AG09309 (cell line): ENCODE results near the gene HOXD4.

Source experiments
- DNase-seq: peaks from one replicate; pipeline ENCODE4 v3.0.0-alpha.2; 2010; ENCODE audit warnings: low read depth
- H3K4me3 ChIP-seq: 2 replicates; pipeline ENCODE4 v1.5.1; 2011; ENCODE audit warnings: mild to moderate bottlenecking, low read depth, low read length, moderate library complexity; ENCODE audit not compliant: control insufficient read depth
- CTCF ChIP-seq: IDR thresholded peaks from 2 replicates; pipeline ENCODE4 v1.5.1; 2011; ENCODE audit warnings: mild to moderate bottlenecking, low read depth, low read length, inconsistent platforms; ENCODE audit not compliant: insufficient read depth, control insufficient read depth; ENCODE audit errors: missing control alignments

The HOXD4 gene

GRCh38 chr2:176169711-176170110 is 18.4 kb downstream of the HOXD4 start:
- TF ChIP-seq CTCF = no peak
- DNase-seq = no peak
- H3K4me3 ChIP-seq = no peak overlapping the region

- no peak for TF ChIP-seq CTCF
- DNase-seq = no peak
- no peak overlapping the region for H3K4me3 ChIP-seq
These were observed 19.4 kb downstream of the HOXD4 start for GRCh38 chr2:176170602-176171305.

GRCh38 chr2:176171351-176172006 is 20.1 kb downstream of the HOXD4 start:
- DNase-seq = no peak
- H3K4me3 ChIP-seq = no peak overlapping the region
- TF ChIP-seq CTCF = no peak

GRCh38 chr2:176172007-176172894 is 20.9 kb downstream of the HOXD4 start:
- no peak for DNase-seq
- H3K4me3 ChIP-seq = no peak overlapping the region
- TF ChIP-seq CTCF = no peak

GRCh38 chr2:176172895-176173566 is 21.7 kb downstream of the HOXD4 start:
- TF ChIP-seq CTCF = no peak
- H3K4me3 ChIP-seq = no peak overlapping the region
- no peak for DNase-seq
